ENCODE results near the gene NAA40.

NAA40 gene

DNA sequence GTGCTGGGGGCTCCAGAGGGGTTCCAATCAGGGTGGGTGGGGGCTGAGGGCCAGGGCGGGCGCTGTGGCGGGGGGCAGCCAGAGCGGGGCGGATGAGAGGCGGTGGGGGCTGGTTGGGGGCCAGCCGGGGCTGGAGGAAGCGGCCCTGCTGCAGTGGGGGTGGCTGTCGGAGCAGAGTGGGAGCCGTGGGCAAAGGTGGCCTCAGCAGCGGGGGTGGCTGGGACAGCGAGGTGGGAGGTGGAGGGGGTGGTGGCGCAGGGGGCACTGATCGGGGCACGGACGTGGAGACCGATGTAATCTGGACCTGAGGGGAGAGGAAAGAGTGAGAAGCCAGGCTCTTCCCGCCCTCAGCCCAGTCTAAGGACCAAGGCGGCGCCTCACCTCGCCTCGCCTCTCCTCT lies 26.9 kb upstream of the NAA40 start:
- FAIRE-seq (no peak), DNase-seq (ENCODE audit: insufficient read length, low spot score) (no peak)
- TF ChIP-seq, protein P1, sequence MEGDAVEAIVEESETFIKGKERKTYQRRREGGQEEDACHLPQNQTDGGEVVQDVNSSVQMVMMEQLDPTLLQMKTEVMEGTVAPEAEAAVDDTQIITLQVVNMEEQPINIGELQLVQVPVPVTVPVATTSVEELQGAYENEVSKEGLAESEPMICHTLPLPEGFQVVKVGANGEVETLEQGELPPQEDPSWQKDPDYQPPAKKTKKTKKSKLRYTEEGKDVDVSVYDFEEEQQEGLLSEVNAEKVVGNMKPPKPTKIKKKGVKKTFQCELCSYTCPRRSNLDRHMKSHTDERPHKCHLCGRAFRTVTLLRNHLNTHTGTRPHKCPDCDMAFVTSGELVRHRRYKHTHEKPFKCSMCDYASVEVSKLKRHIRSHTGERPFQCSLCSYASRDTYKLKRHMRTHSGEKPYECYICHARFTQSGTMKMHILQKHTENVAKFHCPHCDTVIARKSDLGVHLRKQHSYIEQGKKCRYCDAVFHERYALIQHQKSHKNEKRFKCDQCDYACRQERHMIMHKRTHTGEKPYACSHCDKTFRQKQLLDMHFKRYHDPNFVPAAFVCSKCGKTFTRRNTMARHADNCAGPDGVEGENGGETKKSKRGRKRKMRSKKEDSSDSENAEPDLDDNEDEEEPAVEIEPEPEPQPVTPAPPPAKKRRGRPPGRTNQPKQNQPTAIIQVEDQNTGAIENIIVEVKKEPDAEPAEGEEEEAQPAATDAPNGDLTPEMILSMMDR (IDR thresholded peaks at IDR 0.05; ENCODE audit: insufficient read depth, missing control alignments), result no peak

DNA sequence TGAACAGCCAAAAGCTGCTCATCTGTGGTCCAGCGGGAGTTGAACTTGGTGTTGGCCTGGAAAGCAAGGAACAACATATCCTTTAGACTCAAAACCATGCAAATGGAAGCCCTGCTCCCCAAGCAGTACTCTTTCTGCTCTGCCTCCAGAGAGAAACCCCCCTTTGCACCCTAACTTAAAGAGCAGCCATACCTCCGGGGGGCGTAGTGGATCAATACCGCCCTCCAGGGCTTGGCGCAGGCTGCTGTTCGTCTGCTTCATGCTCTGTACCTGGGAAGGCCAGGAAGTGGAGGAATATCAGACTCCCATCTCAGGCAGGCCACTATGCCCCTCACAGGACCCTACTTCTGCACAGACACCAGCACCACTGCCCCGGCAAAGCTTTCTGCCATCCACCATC lies 26.1 kb upstream of the NAA40 start:
- DNase-seq (ENCODE audit: insufficient read length, low spot score) (no peak), FAIRE-seq (no peak)
- TF ChIP-seq, protein P1 (IDR thresholded peaks at IDR 0.05; ENCODE audit: insufficient read depth, missing control alignments), result no peak

DNA sequence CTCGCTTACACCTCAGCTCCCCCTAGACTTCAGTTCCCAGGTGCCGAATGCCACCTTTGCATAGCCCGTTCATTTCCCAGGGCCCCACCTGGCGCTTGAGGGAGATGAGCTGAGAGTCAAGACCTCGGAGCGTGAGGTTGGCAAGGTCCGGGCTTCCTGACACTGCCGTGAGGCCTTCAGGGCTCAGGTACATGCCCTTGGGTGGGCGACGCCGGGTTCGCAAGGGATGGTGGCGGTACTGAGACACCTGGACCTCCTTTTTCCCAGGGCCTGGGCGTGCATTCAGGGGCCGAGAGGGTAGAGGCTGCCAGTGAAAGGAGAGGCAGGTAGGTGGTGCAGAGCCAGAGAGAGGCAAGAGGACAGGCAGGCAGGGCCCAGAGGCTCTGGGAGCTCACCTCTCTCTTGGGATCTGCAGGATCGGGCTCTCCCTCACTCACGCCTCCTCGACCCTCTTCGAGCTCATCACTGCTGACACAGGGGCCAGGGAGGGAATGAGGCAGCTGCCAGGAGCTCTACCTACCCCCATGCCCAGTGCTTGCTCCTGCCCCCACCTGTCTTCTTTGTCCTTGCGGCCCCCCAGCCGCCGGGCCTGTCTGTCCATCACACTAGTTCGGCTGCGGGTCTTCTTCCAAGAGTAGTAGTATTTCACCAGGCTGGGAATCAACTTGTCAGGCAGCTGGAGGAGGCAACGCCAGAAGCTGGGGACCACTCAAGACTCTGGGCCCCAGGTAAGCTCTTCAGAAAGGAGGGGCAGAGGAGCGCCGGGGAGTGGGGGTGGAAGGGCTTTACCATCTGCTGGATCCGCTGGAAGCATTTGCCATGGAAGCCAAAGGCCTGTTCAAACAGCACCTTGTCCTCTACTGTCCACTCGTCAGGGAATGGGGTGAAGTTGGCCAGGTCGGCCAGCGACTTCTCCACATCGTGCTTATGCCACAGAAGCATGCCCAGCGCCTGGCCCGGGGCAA lies 24.7 kb upstream of the NAA40 start:
- TF ChIP-seq, protein P1 (IDR thresholded peaks at IDR 0.05; ENCODE audit: insufficient read depth, missing control alignments), result no peak
- DNase-seq (ENCODE audit: insufficient read length, low spot score), result no peak

GRCh38 chr11:63914896-63915691 lies 23.7 kb upstream of the NAA40 start:
- TF ChIP-seq, protein P1 (IDR thresholded peaks at IDR 0.05; ENCODE audit: insufficient read depth, missing control alignments), result no peak
- no peak for FAIRE-seq

More for the DNA sequence above, 24.7 kb upstream of the NAA40 start:
- FAIRE-seq, result no peak

GRCh38 chr11:63915961-63916836 lies 22.6 kb upstream of the NAA40 start:
- no peak for FAIRE-seq
- no peak for DNase-seq (ENCODE audit: insufficient read length, low spot score)
- TF ChIP-seq, protein P1 (IDR thresholded peaks at IDR 0.05; ENCODE audit: insufficient read depth, missing control alignments), result peak; percentile 57

More at GRCh38 chr11:63914896-63915691, 23.7 kb upstream of the NAA40 start:
- DNase-seq (ENCODE audit: insufficient read length, low spot score), result no peak

- FAIRE-seq (no peak), DNase-seq (ENCODE audit: insufficient read length, low spot score) (peak; percentile 89)
Measured at GRCh38 chr11:63916837-63917691, 21.7 kb upstream of the NAA40 start, which contains the start of gene RCOR2. TSS of gene RCOR2 (minus strand) at chr11:63917164. CDS start at chr11:63916456, 708 bp downstream.

More at GRCh38 chr11:63916837-63917691, 21.7 kb upstream of the NAA40 start, which contains the start of gene RCOR2:
- TF ChIP-seq, protein P1 (IDR thresholded peaks at IDR 0.05; ENCODE audit: insufficient read depth, missing control alignments), result no peak

All from D721Med (cell line).